Sigmoid colon (tissue), 4 donors: ENCODE results near the gene ASIC5.

Experiments
- EP300 ChIP-seq, 4 donors: sonication (generic); formaldehyde crosslinking; IDR thresholded peaks; one replicate each; pipeline ENCODE4 v1.6.1; 2017; ENCODE audit warnings: antibody characterized with exemption in 4 of 4
- POLR2A ChIP-seq, 2 donors: fragments of 450-650 bp; IDR thresholded peaks; one replicate each; pipeline ENCODE4 v1.6.1; 2016; ENCODE audit warnings: antibody characterized with exemption in 2 of 2, mild to moderate bottlenecking in 2 of 2, moderate library complexity in 2 of 2
- POLR2AphosphoS5 ChIP-seq, 4 donors: sonication (generic); formaldehyde crosslinking; IDR thresholded peaks; one replicate each; pipeline ENCODE4 v1.6.1; 2017; ENCODE audit warnings: antibody characterized with exemption in 4 of 4
- TF ChIP-seq, protein P1 (sequence below), 4 experiments: fragments of 450-650 bp in 3 of 4; fragments of 200-600 bp in 1 of 4; IDR thresholded peaks; one replicate each; pipeline ENCODE4 v1.5.1; 2016 to 2019; ENCODE audit warnings: antibody characterized with exemption in 4 of 4, mild to moderate bottlenecking in 3 of 4, moderate library complexity in 2 of 4

DNA sequence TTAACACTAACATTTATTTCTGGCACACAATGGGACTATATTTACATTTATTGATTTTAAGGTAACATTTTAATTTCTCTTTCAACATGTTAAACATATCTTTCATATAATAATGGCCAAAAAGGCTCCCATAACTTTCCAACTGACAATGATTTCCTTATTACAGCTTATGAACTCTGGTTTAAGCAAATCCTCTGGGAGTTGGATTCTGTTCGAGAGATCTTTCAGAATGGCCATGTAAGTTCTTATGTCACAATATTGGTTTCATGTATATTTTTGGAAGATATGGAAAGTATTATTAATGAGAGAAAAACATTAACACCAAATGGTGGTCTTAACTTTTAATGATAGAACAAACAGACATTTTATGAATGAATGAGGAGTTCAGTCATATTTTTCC, 41.5 kb upstream of the ASIC5 start:
- TF ChIP-seq, protein P1, sequence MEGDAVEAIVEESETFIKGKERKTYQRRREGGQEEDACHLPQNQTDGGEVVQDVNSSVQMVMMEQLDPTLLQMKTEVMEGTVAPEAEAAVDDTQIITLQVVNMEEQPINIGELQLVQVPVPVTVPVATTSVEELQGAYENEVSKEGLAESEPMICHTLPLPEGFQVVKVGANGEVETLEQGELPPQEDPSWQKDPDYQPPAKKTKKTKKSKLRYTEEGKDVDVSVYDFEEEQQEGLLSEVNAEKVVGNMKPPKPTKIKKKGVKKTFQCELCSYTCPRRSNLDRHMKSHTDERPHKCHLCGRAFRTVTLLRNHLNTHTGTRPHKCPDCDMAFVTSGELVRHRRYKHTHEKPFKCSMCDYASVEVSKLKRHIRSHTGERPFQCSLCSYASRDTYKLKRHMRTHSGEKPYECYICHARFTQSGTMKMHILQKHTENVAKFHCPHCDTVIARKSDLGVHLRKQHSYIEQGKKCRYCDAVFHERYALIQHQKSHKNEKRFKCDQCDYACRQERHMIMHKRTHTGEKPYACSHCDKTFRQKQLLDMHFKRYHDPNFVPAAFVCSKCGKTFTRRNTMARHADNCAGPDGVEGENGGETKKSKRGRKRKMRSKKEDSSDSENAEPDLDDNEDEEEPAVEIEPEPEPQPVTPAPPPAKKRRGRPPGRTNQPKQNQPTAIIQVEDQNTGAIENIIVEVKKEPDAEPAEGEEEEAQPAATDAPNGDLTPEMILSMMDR (IDR thresholded peaks at IDR 0.05): no peak
- TF ChIP-seq POLR2A (IDR thresholded peaks at IDR 0.05) (no peak), POLR2AphosphoS5 (IDR thresholded peaks at IDR 0.05) (no peak), EP300 (IDR thresholded peaks at IDR 0.05) (no peak)
